HK-2 (cell line): Measurements from ENCODE around the gene SYCP1.
"Not testable (repeated sequence)": the region's sequence is repeated elsewhere in the genome, so short reads cannot be mapped to it uniquely, and the experiment has no call there.

Experiments
- DNase-seq: peaks from one replicate; pipeline ENCODE4 v3.0.0-alpha.2; 2018; ENCODE audit not compliant: unreplicated experiment

The SYCP1 gene

GRCh38 chr1:114979278-114979891 lies 124.7 kb downstream of the SYCP1 start:
- peak; percentile 55 for DNase-seq

- DNase-seq: no peak
Observed at GRCh38 chr1:114982251-114982650, 127.6 kb downstream of the SYCP1 start.

- DNase-seq: no peak
Observed at GRCh38 chr1:114986286-114986685, 131.6 kb downstream of the SYCP1 start.

DNA sequence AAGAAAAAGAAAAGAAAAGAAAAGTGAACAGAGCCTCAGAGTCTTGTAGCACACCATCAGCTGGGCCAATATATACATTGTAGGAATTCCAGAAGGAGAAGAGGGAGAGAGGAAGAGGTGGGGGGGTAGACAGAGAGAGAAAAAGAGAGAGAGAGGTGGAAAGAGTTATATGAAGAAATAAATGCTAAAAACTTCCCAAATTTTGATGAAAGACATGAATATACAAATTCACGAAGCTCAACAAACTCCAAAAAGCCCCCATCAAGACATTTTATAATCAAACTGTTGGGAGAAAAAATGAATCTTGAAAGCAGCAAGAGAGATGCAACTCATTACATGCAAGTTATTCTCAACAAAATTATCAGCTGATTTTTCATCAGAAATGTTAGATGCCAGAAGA lies 133.4 kb downstream of the SYCP1 start:
- no peak for DNase-seq

GRCh38 chr1:114997510-114998289 lies 143.0 kb downstream of the SYCP1 start:
- no peak for DNase-seq

DNA sequence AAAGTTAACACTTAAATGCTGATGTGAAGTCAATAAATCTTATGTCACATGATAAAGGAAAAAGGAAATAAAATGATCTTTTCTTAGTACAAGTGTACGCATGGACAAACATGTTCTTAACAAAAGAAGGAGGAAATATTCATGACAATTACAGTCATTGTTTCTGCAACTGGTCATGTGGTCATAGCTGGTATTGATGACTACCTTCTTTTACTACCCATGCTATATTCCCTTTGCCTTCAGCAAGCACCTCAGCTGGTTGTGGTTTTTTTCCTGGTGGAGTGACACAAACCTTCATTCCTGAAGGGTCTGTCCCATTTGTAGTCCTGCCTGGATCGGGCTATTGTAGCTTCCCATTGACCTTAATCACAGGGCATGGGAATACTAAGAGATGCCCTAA lies 151.5 kb downstream of the SYCP1 start:
- DNase-seq: no peak

DNA sequence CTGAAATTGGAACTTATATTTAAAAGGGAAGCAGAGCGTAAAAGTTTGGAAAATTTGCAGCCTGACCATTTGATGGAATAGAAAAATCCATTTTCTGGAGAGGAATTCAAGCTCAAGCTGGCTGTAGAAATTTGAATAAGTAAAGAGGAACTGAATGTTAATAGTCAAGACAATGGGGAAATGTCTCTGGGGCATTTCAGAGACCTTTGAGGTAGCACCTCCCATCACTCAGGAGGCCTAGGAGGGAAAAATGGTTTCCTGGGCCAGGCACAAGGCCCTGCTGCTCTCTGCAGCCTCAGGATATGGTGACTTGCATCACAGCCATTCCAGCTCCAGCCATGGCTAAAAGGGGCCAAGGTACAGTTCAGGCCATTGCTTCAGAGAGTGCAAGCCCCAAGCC lies 157.3 kb downstream of the SYCP1 start:
- DNase-seq: no peak

DNA sequence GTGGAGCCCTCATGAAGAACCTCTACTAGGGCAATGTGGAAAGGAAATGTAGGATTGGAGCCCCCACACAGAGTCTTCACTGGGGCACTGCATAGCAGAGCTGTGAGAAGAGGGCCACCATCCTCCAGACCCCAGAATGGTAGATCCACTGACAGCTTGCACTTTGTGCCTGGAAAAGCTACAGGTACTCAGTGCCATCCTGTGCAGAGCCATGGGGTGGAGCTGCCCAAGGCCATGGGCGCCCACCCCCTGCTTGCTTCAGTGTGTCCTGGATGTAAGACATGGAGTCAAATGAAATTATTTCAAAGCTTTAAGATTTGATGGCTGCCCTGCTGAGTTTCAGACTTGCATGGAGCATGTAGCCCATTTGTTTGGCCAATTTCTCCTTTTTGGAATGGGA lies 157.8 kb downstream of the SYCP1 start:
- DNase-seq: no peak

- DNase-seq: no peak
Observed at GRCh38 chr1:115013792-115014191, 159.1 kb downstream of the SYCP1 start.

DNA sequence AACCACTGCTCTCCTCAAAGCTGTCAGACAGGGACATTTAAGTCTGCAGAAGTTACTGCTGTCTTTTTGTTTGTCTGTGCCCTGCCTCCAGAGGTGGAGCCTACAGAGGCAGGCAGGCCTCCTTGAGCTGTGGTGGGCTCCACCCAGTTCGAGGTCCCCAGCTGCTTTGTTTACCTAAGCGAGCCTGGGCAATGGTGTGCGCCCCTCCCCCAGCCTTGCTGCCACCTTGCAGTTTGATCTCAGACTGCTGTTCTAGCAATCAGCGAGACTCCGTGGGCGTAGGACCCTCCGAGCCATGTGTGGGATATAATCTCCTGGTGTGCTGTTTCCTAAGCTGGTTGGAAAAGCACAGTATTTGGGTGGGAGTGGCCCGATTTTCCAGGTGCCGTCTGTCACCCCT lies 164.9 kb downstream of the SYCP1 start:
- DNase-seq: not testable (repeated sequence)

GRCh38 chr1:115021145-115021544 lies 166.5 kb downstream of the SYCP1 start:
- no peak for DNase-seq

DNA sequence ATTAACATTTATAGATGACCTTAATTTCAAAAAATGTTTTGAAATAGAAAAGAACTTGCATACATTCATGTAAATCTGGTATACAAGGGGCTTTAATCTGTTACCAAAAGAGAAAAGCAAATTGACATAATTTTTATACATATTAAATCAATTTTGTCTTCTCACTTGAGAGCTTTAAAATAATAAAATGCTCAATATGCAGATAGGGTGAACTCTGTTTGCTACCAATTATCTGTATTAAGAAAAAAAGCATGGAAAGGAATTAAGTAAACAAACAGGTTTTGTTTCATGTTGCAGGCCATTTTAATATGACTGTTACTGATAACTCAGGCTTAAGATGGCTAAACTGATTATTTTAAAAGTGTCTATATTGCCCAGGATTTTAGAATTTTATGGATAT lies 168.9 kb downstream of the SYCP1 start:
- no peak for DNase-seq

- DNase-seq: no peak
Observed at GRCh38 chr1:115029526-115029925, 174.9 kb downstream of the SYCP1 start, which contains the start of gene TSHB. Gene TSHB, plus strand, starts transcription at chr1:115029826. Its CDS starts 3,537 bp downstream, at chr1:115033363.

GRCh38 chr1:115031595-115031994 lies 176.9 kb downstream of the SYCP1 start:
- no peak for DNase-seq

GRCh38 chr1:115035652-115036051 lies 181.0 kb downstream of the SYCP1 start:
- DNase-seq: no peak

- no peak for DNase-seq
Observed at GRCh38 chr1:115036814-115037507, 182.3 kb downstream of the SYCP1 start.

- DNase-seq: no peak
Observed at GRCh38 chr1:115040501-115040900, 185.8 kb downstream of the SYCP1 start.

- no peak for DNase-seq
Observed at GRCh38 chr1:115041654-115042053, 187.0 kb downstream of the SYCP1 start.
